LNCAP (cell line): Measurements from ENCODE around the gene DENND4B.

Experiments
- CTCF ChIP-seq: fragments of 450-650 bp; IDR thresholded peaks from 2 replicates; pipeline ENCODE4 v1.5.1; 2017; ENCODE audit warnings: mild to moderate bottlenecking

The DENND4B gene

GRCh38 chr1:153940756-153941155 lies 5.8 kb downstream of the DENND4B start:
- no peak for TF ChIP-seq CTCF

GRCh38 chr1:153939476-153939875 lies 7.0 kb downstream of the DENND4B start:
- no peak for TF ChIP-seq CTCF

GRCh38 chr1:153938996-153939395 lies 7.5 kb downstream of the DENND4B start:
- TF ChIP-seq CTCF, result no peak

GRCh38 chr1:153937331-153937730 lies 9.2 kb downstream of the DENND4B start:
- no peak for TF ChIP-seq CTCF

- no peak for TF ChIP-seq CTCF
These were observed 10.3 kb downstream of the DENND4B start for GRCh38 chr1:153936011-153936802.

- no peak for TF ChIP-seq CTCF
These were observed 11.8 kb downstream of the DENND4B start for GRCh38 chr1:153934746-153935145.

GRCh38 chr1:153933955-153934354 lies 12.6 kb downstream of the DENND4B start:
- TF ChIP-seq CTCF, result no peak

GRCh38 chr1:153933430-153933829 lies 13.1 kb downstream of the DENND4B start:
- no peak for TF ChIP-seq CTCF
